GM18499 (cell line): ENCODE results near the gene TTC28.

Experiments used
- ATAC-seq: cut with Tn5 transposase; IDR thresholded peaks from one replicate; pipeline ENCODE4 v1.9.1; 2021; ENCODE audit warnings: moderate number of reproducible peaks; ENCODE audit not compliant: insufficient read depth, unreplicated experiment

TTC28 gene

DNA sequence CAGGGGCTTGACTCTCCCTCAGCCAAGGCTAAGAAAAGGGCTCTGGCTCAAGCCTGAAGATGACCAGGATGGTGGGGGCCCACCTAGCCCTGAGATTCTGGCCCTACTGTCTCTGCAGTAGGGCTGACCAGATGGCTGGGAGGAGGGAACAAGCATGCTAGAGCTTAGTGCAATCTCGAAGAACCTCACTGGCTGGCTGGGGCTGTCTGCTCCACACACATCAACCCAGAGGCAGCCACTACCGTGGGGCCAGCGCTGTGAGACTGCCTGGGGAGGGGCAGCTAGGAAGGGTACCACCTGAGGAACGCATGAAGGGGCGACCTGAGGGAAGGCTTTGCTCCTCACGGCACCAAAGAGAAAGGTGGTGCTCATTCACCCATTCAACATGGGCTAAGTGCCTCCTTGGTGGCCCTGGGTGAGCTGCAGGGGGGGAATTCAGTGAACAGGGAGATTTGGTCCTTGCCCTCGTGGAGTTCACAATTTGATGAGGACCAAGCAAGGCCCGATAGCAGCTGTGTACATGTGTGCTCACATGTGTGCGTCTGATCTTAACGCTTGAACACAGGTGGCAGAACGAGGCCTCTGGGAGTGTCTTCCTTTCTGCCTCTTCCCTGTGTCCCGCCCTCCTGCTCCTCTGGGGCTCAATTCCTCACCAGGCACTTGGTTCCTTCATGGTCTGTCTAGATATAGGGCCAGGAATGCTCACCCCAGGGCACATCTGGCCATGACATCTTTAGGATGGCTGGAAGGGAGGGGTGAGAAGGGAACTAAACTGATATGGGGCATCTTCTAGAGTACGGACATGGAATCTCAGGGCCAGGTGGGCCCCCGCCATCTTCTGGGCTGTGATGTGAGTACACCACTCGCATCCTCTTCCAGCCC lies 658.3 kb downstream of the TTC28 start:
- no peak for ATAC-seq

DNA sequence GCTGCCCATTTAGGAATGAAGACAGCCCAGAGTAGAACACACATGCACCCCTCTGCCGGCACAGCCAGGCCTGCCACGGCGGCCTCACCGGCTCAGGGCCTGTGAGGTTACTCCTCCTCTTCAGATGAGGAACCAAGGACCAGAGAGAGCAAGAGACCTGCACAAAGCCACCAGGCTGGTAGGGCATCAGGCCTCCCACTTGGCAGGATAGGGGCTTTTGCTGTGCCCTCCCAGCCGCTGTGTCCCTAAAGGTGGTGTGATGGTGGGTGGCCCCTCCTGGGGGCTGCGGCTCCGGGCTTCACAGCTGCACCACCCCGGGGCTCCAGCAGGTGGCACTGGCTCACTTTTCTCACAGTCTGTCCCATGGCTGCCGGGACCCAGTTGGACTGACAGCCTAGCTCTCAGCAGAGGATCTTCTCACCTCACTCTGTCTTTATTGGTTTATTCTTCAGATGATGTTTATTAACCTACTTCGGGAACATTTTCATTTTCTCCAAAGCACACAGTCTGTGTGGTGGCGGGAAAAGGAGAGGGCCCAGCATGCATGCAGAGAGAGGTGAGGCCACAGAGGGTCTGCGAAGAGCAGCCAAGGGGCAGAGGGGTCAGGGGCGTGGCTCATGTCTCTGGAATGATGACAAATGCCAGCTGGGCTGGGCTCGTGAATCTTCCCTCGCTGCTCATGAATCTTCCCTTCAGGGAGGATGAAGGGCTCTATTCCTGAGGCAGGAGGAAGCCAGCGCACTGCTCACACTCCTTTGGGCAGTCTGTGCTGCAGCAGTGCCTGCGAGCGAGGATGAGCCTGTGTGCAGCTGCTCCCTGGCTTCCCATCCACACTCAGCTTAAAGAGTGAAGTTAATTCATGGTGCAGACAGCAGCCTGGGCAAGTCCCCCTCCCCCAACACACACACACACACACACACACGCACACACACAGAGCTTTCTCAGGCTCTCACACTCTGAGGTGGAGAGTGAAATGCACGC lies 659.5 kb downstream of the TTC28 start:
- ATAC-seq = no peak

DNA sequence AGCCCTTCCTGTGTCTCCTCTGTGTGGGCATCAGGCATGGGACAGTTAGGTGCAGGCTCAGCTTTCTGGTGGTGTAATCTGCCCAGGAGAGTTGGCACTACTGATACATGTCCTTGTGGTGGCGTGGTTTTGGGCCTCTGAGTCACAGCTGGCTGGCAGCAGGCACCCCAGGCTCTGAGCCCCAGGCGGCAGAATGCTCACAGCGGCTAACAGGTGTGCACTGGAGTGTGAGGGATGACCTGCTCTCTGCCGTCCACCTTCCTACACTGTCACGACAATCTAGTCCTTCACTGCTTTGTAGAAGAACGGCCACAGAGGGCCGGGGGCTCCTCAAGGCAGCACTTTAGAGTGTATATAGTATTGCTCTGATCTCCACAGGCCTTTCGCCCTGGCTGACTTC lies 660.3 kb downstream of the TTC28 start:
- no peak for ATAC-seq

DNA sequence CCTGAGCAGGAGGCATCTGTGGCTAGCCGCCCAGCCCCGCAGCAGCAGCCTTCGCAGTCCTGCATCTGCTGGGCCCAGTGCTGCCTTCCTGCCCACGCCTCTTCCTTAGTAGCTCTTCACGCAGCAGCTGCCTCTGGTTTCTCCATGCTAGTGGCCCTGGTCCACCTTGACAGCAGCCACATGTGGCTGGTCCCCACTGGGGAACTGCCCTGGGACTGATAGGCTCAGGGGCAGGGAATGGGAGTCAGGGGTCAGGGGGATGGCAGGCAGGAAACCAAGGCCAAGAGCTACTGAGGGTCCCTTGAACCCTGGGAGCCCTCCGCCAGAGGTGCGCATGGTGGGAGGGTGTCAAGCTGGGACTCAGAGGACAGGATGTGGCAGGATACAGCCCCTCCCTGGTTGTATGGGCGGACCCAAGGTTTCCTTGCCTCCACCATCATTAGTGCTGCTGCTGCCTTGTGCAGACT lies 661.1 kb downstream of the TTC28 start:
- no peak for ATAC-seq

DNA sequence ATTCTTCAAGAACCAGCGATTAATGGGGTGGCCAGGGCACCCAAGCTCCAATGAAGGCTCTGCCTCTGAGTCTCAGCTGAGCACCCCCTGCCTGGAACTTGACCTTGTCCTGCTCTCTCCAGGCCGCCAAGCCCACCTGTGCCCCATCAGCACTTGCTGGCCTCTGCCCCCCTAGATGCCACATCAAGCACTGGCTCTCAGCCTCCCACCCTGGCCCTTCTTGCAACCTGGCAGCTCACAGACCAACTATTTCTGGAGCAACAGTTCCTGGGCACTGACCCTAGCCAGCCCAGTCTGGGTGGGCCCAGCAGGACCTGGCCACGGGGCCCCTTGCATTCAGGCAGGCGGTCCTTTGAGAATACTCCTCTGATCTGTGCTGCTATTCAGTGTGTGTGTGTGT lies 661.8 kb downstream of the TTC28 start:
- ATAC-seq = no peak

DNA sequence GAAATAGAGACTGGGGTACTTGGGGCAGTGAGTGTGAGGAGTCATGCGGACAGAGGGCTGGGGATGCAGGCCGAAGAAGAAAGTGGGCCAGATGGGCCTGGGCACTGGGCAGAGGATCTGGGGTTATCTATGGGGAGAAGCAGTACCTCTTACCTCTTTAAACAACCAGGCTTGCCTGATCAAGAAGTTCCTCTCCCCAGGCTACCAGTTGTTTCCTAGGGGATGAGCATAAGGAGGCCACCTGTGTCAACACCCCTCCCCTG lies 662.2 kb downstream of the TTC28 start:
- ATAC-seq = no peak

DNA sequence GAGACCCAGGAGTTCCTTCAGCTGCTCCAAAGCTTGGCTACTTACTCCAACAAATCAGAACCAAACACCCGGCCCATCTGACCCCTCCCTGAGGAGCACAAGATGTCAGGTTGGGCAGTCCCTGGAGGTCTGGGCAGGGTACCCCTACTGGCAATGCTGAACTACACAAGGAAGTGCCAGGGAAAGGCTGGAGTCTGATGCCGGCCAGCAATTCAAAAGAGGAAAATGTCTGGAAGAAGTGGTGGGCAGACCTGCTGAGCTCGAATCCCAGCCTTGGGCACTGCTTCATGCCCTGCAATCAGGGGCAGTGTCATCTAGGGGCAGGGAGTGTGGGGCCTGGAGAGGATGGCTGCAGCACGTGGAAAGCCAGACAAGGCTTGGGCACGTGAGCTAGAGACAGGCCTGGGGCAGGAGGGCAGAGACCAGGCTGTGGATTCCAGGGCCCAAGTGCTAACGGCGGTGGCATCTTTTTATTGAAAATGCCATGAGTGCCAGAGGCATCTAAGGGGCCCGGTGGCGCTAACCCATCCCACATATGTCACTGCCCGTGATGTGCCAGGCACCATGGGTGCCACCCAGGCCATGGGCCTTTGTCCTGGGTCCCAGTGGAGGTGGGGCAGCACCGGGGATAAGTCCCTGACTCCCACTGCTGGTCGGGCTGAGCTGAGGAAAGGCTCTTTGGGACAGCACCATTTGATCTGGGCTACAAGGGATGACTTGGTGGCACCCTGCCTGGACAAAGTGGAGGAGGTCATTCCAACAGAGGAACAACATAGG lies 662.7 kb downstream of the TTC28 start:
- ATAC-seq = no peak

DNA sequence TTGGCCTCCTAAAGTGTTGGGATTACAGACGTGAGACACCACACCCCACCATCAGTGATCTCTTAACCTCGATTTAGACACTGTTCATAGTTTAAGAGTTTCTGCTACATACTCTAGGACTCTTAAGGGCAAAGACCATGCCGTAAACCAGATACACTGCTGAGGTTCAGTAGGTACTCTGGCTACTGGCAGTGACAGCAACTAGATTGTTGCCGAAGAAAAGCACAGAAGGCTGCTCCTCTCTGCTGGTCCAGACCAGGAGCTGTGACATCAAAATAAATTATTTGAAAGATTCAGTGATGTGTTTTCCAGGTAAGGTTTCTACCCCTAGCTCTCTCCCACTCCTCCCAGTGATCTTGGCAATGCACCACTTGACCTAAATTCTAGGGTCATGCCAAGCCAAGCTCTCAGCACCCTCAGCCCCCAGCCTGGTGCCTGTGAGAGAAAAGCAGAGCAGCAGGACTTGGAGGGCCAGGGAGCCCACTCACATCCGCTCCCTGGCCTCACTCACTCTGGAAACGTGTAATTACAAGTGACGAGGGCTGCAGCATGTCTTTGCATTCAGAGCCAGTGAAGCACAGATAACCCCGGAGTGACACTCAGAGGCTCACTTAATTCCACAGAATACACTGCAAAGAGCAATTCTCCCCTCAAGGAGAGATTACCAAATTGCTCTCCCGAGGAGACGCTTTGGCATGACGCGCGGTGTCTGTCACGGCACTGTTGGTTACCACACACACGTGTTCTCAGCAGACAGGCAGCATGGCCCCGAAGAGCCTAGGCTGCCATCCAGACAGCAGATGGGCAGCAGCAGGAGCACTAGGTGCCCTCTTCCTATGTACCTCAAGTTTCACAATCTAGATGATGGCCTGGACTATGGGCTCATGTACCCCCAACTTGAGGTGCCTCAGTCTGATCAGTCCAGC lies 663.7 kb downstream of the TTC28 start:
- no peak for ATAC-seq

DNA sequence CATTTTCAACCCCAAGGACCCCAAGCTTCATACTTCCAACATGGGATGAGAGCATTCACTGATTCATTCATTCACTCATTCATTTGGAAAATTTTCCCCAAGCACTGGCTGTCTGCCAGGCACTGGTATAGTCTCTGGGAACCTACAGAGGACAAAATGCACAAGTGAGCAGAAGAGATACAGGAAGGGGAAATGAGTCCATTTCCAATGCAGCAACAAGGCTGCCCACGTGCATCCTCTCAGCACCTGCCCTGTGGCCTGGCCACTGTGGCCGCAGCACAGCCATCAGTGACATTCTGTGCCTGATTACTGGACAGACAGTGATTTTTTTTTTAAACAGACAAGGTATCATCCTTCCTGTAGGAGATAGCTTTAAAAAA lies 664.6 kb downstream of the TTC28 start:
- ATAC-seq = no peak

DNA sequence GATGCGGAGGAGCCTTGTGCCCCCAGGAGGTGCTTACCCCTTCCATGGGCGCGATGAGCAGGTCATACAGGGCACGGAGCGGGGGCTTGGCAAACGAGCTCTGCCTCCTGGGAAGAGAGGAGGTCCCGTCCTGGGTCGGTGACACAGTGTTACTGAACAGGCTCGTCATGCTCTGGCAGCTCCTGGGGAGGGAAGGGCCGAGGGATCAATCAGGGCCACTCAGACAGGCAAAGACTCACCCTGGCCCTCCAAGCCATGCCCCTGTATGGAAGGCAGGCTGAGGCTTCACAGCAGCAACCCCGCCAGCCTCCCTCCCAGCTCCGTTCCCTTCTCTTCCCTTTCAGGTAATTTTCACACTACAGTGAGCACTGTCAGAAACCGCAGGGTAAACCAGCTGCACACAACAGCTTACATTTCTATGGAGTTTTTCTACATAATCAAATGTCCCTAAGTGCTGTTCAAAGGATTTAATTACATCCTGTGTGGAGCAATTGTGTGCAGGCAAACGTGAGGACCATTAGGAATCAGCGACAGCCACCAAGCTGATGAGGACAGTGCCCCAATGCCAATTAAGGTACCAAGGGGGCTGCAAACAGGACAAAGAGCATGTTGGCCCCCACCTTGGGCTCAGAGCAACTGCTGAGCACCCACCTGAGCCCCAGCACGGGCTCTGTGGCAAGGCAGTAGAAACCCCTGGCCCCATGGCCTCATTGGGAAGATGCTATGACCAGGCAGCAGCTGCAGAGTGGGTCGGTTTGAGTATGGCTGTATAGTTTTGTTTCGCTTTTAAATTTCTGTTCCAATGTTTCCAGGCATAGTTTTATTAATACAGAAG lies 665.2 kb downstream of the TTC28 start:
- ATAC-seq = no peak

DNA sequence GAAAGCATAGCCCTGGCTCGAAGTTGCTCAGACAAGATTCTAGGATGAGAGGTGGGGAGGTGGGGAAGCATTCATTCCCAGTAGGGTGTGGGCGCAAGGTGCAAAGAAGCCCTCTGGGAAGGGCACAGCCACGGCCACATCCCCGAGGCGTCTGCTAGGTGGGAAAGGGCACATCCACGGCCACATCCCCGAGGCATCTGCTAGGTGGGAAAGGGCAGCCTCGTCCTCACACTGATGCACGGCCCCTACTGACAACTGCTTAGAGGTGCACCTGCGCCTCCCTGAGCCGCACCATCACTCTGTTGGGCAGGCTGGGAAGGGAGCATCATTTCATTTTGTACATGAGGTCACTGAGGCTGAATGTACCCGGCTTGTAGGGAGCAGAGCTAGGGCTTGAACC lies 666.0 kb downstream of the TTC28 start:
- ATAC-seq = no peak

DNA sequence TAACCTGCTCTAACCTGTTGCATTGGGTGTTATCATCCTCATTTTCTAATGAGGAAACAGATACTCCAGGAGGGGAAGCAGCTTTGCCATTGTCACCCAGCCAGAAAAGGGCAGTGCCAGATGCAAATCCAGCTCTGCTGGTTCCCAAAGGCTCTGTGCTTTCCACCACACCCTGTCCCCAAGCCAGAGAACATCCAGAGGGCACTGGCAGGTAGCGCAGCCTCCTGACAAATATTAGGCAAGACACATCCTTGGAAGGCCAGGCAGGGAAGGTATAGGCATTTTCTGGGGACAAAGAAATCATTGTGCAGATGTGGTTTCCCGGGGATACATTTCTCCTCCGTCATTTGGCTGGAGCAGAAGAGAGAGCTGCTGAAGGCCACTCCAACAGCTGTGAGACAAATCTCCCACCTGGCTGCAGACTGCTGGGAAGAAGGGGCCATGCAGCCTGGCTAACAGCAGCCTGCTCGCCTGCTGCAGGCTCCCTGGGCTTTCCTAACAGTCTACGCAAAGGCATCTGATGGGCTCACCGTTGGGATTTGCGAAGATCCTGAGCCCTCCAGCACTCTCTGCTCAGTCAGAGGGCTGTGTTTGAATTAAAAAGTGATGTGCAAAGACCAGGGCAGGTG lies 666.7 kb downstream of the TTC28 start:
- no peak for ATAC-seq

DNA sequence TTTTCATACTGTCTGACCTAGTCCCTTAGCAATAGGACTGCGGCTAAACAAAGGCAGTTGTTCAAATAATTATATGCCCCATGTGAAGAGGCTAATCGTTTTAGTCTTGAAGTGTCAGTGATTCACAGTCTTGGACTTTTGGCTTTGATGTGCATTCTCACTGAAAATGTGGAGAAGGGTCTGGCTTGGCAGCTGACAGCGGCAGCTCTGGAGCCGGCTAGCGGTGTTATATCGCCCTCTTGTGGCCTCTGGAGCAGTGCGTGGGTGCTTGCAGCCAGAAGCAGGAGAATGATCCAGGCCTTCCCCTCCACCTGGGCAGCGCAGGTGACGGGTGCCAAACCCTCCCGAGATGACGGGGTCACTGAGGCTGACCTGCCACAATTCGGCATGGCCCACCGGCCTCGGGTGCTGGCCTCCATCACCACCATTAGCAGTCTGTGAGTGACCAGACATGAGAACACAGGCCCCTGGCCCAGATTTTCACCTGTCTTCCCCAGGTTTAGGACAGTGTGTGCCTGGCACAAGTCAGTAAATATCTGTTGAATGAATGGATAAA lies 670.3 kb downstream of the TTC28 start:
- ATAC-seq = no peak

DNA sequence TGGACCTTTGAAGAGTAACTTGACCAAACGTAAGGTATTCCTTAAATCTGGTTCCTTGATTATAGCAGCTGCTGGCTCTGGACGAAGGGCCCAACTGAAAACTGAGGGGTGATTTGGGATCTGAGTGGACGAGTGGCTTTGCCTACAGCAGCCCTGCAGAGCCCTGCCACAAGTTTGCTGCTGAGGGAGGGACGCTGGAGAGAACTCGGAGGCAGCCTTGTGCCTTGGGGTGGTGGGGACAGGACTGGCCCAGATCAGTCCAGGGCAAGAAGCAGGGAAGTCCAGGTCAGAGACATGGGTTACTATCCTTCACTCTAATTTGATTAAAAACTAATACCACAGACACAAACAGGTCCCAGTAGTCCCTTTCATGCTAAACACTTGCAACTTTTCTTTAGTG lies 671.0 kb downstream of the TTC28 start:
- ATAC-seq = no peak

DNA sequence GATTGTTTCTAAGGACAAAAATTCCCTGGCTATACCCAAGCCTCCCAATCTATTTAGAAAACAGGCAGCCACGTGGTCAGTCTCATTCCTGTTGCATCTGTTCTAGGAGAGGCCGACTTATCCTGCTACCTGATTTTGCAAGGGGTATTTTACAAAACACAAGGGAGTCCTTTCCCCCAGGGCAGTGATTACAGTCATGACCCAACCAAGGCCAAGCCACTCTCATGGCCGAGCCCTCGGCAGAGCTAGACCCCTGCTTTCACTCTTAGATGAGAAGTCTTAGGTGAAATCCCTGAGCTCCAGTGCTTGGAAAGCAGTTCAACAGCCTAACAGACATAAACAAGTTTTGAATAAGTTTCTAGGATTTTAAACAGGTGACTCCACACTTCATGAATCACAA lies 671.6 kb downstream of the TTC28 start:
- ATAC-seq = no peak

DNA sequence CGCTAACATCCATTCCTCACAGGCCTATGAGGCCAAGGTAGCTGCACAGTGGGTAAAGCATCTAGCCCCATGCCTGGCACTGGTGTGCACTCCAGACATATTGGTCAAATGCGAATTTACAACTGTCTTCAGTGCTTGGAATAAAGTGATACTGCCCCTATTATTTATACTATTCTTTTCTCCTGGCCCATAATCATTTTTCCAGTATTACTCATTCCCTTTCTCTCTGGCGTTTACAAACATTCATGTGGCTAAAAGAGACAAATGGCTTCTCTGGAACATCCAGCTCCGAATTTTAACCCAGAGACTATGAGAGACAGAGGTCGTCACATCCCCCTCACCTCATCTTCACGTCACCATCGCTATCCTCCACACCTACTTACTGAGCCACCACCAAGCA lies 673.4 kb downstream of the TTC28 start:
- no peak for ATAC-seq

DNA sequence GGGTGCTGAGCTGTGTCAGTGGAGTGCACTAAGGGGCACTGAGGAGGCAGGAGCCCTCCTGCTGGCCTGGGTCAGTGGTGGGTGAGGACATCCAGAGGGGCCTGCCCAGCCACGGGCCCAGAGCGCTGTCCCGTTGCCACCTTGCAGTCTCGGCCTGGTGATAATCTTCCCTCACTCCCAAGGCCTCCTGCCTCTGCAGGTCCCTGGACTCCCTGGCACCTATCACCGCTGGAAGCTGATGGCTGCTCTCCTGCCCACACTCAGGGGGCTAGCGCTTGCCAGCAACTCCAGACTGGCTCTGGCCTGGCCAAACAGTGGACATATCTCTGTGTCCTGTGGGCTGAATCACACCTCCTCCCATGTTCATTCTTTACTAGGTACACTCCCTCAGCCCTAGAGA lies 674.1 kb downstream of the TTC28 start:
- ATAC-seq = no peak

DNA sequence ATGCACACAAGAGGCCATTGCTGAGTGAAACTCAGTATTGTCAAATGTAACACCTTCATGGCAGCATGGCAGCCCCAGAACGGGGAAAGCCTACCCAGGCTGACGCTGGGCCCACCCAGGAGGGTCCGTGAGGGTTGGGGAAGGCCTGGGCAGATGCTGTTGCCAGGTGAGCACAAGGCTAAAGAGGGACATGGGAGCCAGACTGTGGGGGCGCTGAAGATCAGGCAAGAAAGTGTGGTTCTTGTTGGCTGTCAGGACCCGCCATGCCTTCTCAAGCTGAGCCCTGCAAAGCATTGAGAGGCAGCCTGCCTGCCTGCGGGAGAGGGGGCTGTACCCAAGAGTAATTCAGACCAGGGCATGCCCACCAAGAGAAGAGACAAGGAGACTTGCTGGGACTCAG lies 675.6 kb downstream of the TTC28 start:
- ATAC-seq = no peak
